IMR-90 (cell line): Measurements from ENCODE around the gene CCDC171. TPM values are rescaled to one million over a fixed set of nuclear protein-coding genes. Genes with fewer than 3 reads are reported as not detected.

Source experiments
- ATAC-seq: fragments of 200-7000 bp; cut with Tn5 transposase; 2 replicates; pipeline ENCODE4 v1.9.1; 2020; ENCODE audit warnings: low read depth, mild to moderate bottlenecking, moderate library complexity
- BruUV-seq: library from RNA; stranded (reverse); fragments of 400-500 nt; replicated peaks from 2 replicates; lab custom pipeline; 2021; lab: Mats Ljungman, UMichigan
- CTCF ChIA-PET: fragments of 300-600 bp; formaldehyde crosslinking; extraction: SDS; loops from one replicate; lab custom pipeline; 2021; ENCODE audit warnings: antibody characterized with exemption; lab: Yijun Ruan, JAX
- POLR2A ChIA-PET: fragments of 300-600 bp; sonication (Branson Sonifier 250); formaldehyde crosslinking; loops from one replicate; lab custom pipeline; 2022; ENCODE audit warnings: antibody characterized with exemption; ENCODE audit not compliant: unreplicated experiment; lab: Charles Lee
- DNase-seq: peaks from one replicate; pipeline ENCODE4 v3.0.0; 2013
- H2AFZ ChIP-seq: replicated peaks from 2 replicates; pipeline ENCODE3; 2013; ENCODE audit warnings: low read length, mild to moderate bottlenecking; ENCODE audit not compliant: poor library complexity
- H2AK5ac ChIP-seq: 2 replicates; pipeline ENCODE4 v1.6.1; 2013; ENCODE audit warnings: low read depth, low read length, inconsistent platforms
- H2AK9ac ChIP-seq: replicated peaks from 2 replicates; pipeline ENCODE3; 2013; ENCODE audit warnings: mild to moderate bottlenecking, low read depth, low read length, moderate library complexity; ENCODE audit not compliant: poor library complexity
- H2BK120ac ChIP-seq: 2 replicates; pipeline ENCODE4 v1.6.1; 2013; ENCODE audit warnings: low read depth, low read length, inconsistent platforms
- H2BK15ac ChIP-seq: 3 replicates; pipeline ENCODE4 v1.6.1; 2013; ENCODE audit warnings: low read depth, low read length, inconsistent platforms
- H2BK20ac ChIP-seq: 2 replicates; pipeline ENCODE4 v1.6.1; 2013; ENCODE audit warnings: low read depth, mild to moderate bottlenecking, inconsistent platforms, low read length, moderate library complexity
- H2BK5ac ChIP-seq: 2 replicates; pipeline ENCODE4 v1.6.1; 2013; ENCODE audit warnings: mild to moderate bottlenecking, low read depth, low read length, inconsistent platforms; ENCODE audit not compliant: poor library complexity, severe bottlenecking
- H3K14ac ChIP-seq: replicated peaks from 2 replicates; pipeline ENCODE4 v1.6.1; 2013; ENCODE audit warnings: low read depth, low read length, inconsistent platforms
- H3K18ac ChIP-seq: 2 replicates; pipeline ENCODE4 v1.6.1; 2013; ENCODE audit warnings: low read depth, low read length, control low read depth
- H3K23ac ChIP-seq: 2 replicates; pipeline ENCODE4 v1.6.1; 2013; ENCODE audit warnings: low read depth, low read length, inconsistent platforms
- H3K27ac ChIP-seq: 2 replicates; pipeline ENCODE4 v1.5.1; 2013; ENCODE audit warnings: mild to moderate bottlenecking, control low read depth, low read length; ENCODE audit not compliant: insufficient read depth
- H3K27me3 ChIP-seq: 2 replicates; pipeline ENCODE4 v1.6.1; 2013; ENCODE audit warnings: low read length; ENCODE audit not compliant: control insufficient read depth, insufficient read depth
- H3K36me3 ChIP-seq: 2 replicates; pipeline ENCODE4 v1.6.1; 2013; ENCODE audit warnings: low read length, mixed read lengths; ENCODE audit not compliant: control insufficient read depth, insufficient read depth
- H3K4ac ChIP-seq: 2 replicates; pipeline ENCODE4 v1.6.1; 2013; ENCODE audit warnings: low read depth, low read length, inconsistent platforms
- H3K4me1 ChIP-seq: 2 replicates; pipeline ENCODE4 v1.6.1; 2013; ENCODE audit warnings: low read length, mixed read lengths; ENCODE audit not compliant: control insufficient read depth, insufficient read depth
- H3K4me2 ChIP-seq: 2 replicates; pipeline ENCODE4 v1.6.1; 2013; ENCODE audit warnings: low read depth, mild to moderate bottlenecking, control low read depth, low read length, moderate library complexity
- H3K4me3 ChIP-seq: 2 replicates; pipeline ENCODE4 v1.5.1; 2013; ENCODE audit warnings: low read depth, mild to moderate bottlenecking, control low read depth, low read length, moderate library complexity; ENCODE audit not compliant: insufficient read depth
- H3K56ac ChIP-seq: 2 replicates; pipeline ENCODE4 v1.6.1; 2013; ENCODE audit warnings: low read length, inconsistent platforms; ENCODE audit not compliant: insufficient read depth; ENCODE audit errors: extremely low read depth
- H3K79me1 ChIP-seq, 2 experiments: 2 replicates each; pipeline ENCODE4 v1.6.1; 2013; ENCODE audit warnings: low read length in 2 of 2, inconsistent platforms in 1 of 2, low read depth in 1 of 2
- H3K9ac ChIP-seq: 2 replicates; pipeline ENCODE4 v1.6.1; 2013; ENCODE audit warnings: low read depth, low read length, control low read depth
- H3K9me1 ChIP-seq: 2 replicates; pipeline ENCODE4 v1.6.1; 2013; ENCODE audit warnings: low read length, inconsistent platforms; ENCODE audit not compliant: insufficient read depth
- H3K9me3 ChIP-seq: 2 replicates; pipeline ENCODE4 v1.6.1; 2013; ENCODE audit warnings: low read length; ENCODE audit not compliant: control insufficient read depth, insufficient read depth
- H4K20me1 ChIP-seq: 2 replicates; pipeline ENCODE4 v1.6.1; 2013; ENCODE audit warnings: low read length, inconsistent platforms; ENCODE audit not compliant: insufficient read depth
- H4K5ac ChIP-seq: 2 replicates; pipeline ENCODE4 v1.6.1; 2013; ENCODE audit warnings: mild to moderate bottlenecking, low read depth, low read length, control low read depth
- H4K8ac ChIP-seq, 2 experiments: 2 replicates each; pipeline ENCODE4 v1.6.1; 2013; ENCODE audit warnings: low read depth in 2 of 2, low read length in 2 of 2, control low read depth in 1 of 2, inconsistent platforms in 1 of 2
- H4K91ac ChIP-seq: 2 replicates; pipeline ENCODE4 v1.6.1; 2013; ENCODE audit warnings: low read depth, low read length, inconsistent platforms; ENCODE audit not compliant: insufficient read depth
- ELK1 ChIP-seq: fragments of 150-350 bp; IDR thresholded peaks from 2 replicates; pipeline ENCODE4 v1.6.1; 2016; ENCODE audit warnings: low read depth, mild to moderate bottlenecking, low read length, moderate library complexity, borderline replicate concordance
- MAZ ChIP-seq: IDR thresholded peaks from 2 replicates; pipeline ENCODE4 v1.6.1; 2012; ENCODE audit warnings: low read depth, mild to moderate bottlenecking, low read length, improper control_type of control experiment, moderate library complexity, borderline replicate concordance
- POLR2A ChIP-seq: IDR thresholded peaks from 2 replicates; pipeline ENCODE4 v1.6.1; 2012; ENCODE audit warnings: mild to moderate bottlenecking, low read depth, low read length
- RAD21 ChIP-seq: IDR thresholded peaks from 2 replicates; pipeline ENCODE4 v1.6.1; 2012; ENCODE audit warnings: low read length, improper control_type of control experiment
- RCOR1 ChIP-seq: IDR thresholded peaks from 2 replicates; pipeline ENCODE4 v1.6.1; 2012; ENCODE audit warnings: mild to moderate bottlenecking, low read length, improper control_type of control experiment; ENCODE audit not compliant: insufficient replicate concordance
- RFX5 ChIP-seq: IDR thresholded peaks from 2 replicates; pipeline ENCODE4 v1.8.0; 2012; ENCODE audit warnings: low read depth, mild to moderate bottlenecking, low read length, moderate library complexity
- SMC3 ChIP-seq: fragments of 150-350 bp; IDR thresholded peaks from 2 replicates; pipeline ENCODE4 v1.6.1; 2016; ENCODE audit warnings: low read depth, mild to moderate bottlenecking, antibody characterized with exemption, low read length, moderate library complexity
- WGBS, 2 experiments: methylation state at CpG; one replicate each; pipeline versions ENCODE4 v1.1.5 to v1.1.7; 2013; ENCODE audit warnings: missing lambda C conversion rate in 2 of 2; ENCODE audit not compliant: insufficient read length in 1 of 2; ENCODE audit errors: extremely low coverage in 2 of 2; 5-methylcytosine and 5-hydroxymethylcytosine counted together
- dilution Hi-C: fragments of 300-500 bp; cut with HindIII; formaldehyde crosslinking; loops from one replicate; pipeline ENCODE4 v1.14.3; 2018; ENCODE audit warnings: low sequenced_read_pairs; ENCODE audit not compliant: unreplicated experiment
- in situ Hi-C: fragments of 300-500 bp; cut with MboI; formaldehyde crosslinking; loops from 3 replicates; pipeline ENCODE4 v1.14.3; 2019; ENCODE audit warnings: low sequenced_read_pairs, inconsistent platforms, mixed read lengths
- intact Hi-C: fragments of 100-400 bp; cut with micrococcal nuclease; formaldehyde crosslinking; loops from 2 replicates; pipeline ENCODE4 v1.10.0; 2022
- polyA plus RNA-seq, 3 experiments: library from polyadenylated mRNA; depleted of rRNA; stranded (reverse); fragments of >200 nt; gene quantifications; 2 replicates each; pipeline ENCODE4 v1.2.3, GENCODE V29; 2012; ENCODE audit warnings: low replicate concordance in 1 of 3
- total RNA-seq: library from RNA; depleted of rRNA; stranded (reverse); fragments of >200 nt; gene quantifications from 2 replicates; pipeline ENCODE4 v1.2.3, GENCODE V29; 2012

The CCDC171 gene
- total and polyA plus RNA-seq, 2 of the 4 experiments (the other 2 are of a cell fraction) = 0.63 to 2.2 TPM

DNA sequence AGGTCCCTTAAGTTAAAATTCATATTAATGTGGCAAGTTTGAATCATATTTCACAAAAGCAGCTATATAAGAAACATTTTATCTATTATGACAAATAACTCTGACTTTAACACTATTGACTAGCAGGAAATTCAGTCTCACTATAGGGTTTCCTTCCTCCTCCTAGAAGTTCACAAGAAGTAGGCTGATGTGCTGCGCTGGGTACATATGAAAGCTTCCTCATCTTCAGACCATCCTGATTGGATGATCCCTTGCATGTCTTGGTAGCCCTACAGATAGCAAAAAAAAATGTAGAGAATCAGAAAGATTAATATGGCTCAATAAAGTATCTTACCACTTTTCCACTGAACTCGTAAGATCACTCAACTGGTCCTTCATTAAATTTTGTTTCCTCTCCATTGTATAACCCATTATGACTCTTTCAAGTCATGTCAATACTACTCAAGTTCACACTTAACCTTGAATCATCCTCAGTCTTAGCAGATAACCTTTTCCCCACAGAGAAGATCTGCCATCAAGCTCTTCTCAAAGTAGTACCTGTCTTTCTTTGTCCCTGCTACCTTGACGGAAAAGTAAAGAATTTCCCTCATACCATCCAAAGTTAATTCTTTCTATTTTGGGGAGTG is 30.6 kb upstream of the CCDC171 start:
- no peaks in the 10 kb centered on the region for H3K36me3 ChIP-seq
- no peak overlapping the region for H3K18ac ChIP-seq
- dilution Hi-C loops (no loop called here), in situ Hi-C loops (no loop called here), intact Hi-C loops (no loop called here)
- H2BK5ac ChIP-seq = no peak overlapping the region
- no TSS peak for BruUV-seq
- H2AK5ac ChIP-seq = no peak overlapping the region
- CTCF ChIA-PET = no interaction called here
- no peak overlapping the region for H2BK20ac ChIP-seq
- no peak overlapping the region for H3K4me3 ChIP-seq
- no peak overlapping the region for H3K27ac ChIP-seq
- no peak overlapping the region for H3K9ac ChIP-seq
- no peak overlapping the region for H3K4me2 ChIP-seq
- H3K4ac ChIP-seq = no peak overlapping the region
- TF ChIP-seq SMC3 = no peak
- no peak for TF ChIP-seq RFX5
- TF ChIP-seq RAD21 = no peak
- TF ChIP-seq RCOR1 = no peak
- no peak for TF ChIP-seq POLR2A
- TF ChIP-seq ELK1 = no peak
- TF ChIP-seq MAZ = no peak
- no peak overlapping the region for H2AFZ ChIP-seq
- POLR2A ChIA-PET = no interaction called here
- no peak overlapping the region for H2AK9ac ChIP-seq
- H3K14ac ChIP-seq = no peak overlapping the region
- H4K91ac ChIP-seq = no peak overlapping the region
- H2BK15ac ChIP-seq = no peak overlapping the region
- H3K9me1 ChIP-seq = no peaks in the 10 kb centered on the region
- H4K8ac ChIP-seq = no peak overlapping the region
- H2BK120ac ChIP-seq = no peak overlapping the region
- DNase-seq = no peak
- H3K23ac ChIP-seq = no peak overlapping the region
- H4K20me1 ChIP-seq = no peaks in the 10 kb centered on the region
- H3K27me3 ChIP-seq = no peaks in the 10 kb centered on the region; the same call in 1 of the 2 replicates
- no peak for ATAC-seq
- no peak overlapping the region for H4K5ac ChIP-seq
- WGBS, 2 experiments = no CpG with 5 or more reads among the region's 3 CpGs
- H3K56ac ChIP-seq = no peak overlapping the region
- no peaks in the 10 kb centered on the region for H3K79me1 ChIP-seq
- H3K9me3 ChIP-seq = no peaks in the 10 kb centered on the region
- no peaks in the 10 kb centered on the region for H3K4me1 ChIP-seq
